OCI-LY7 (cell line): ENCODE measurements around the gene SYNPO2. TPM values are rescaled to one million over a fixed set of nuclear protein-coding genes. Genes with fewer than 3 reads are reported as not detected.

Source experiments
- BruUV-seq: library from RNA; stranded (reverse); fragments of 400-500 nt; replicated peaks from 2 replicates; lab custom pipeline; 2021; lab: Mats Ljungman, UMichigan
- CTCF ChIA-PET: fragments of 300-600 bp; sonication (Branson Sonifier 250); formaldehyde crosslinking; loops from one replicate; lab custom pipeline; 2022; ENCODE audit warnings: antibody characterized with exemption; ENCODE audit not compliant: unreplicated experiment; lab: Charles Lee
- POLR2A ChIA-PET: fragments of 300-600 bp; sonication (Branson Sonifier 250); formaldehyde crosslinking; loops from one replicate; lab custom pipeline; 2022; ENCODE audit warnings: antibody characterized with exemption; lab: Charles Lee
- DNase-seq: peaks from one replicate; pipeline ENCODE4 v3.0.0-alpha.2; 2015; ENCODE audit warnings: low spot score
- H2AFZ ChIP-seq: fragments of 200-600 bp; sonication (generic), shearing (Covaris generic); 2 replicates; pipeline ENCODE4 v1.6.1; 2014; ENCODE audit warnings: mild to moderate bottlenecking, antibody characterized with exemption, low read length, moderate library complexity
- H3K27ac ChIP-seq: fragments of 200-600 bp; sonication (generic); 2 replicates; pipeline ENCODE4 v1.5.1; 2014; ENCODE audit warnings: mixed run types, low read depth, mild to moderate bottlenecking, moderate library complexity, low read length, inconsistent platforms; ENCODE audit not compliant: poor library complexity, severe bottlenecking
- H3K36me3 ChIP-seq: fragments of 200-600 bp; sonication (generic); 2 replicates; pipeline ENCODE4 v1.6.1; 2014; ENCODE audit warnings: mild to moderate bottlenecking, antibody characterized with exemption, low read length, moderate library complexity, mixed read lengths; ENCODE audit not compliant: insufficient read depth
- H3K4me1 ChIP-seq: fragments of 200-600 bp; sonication (generic); 2 replicates; pipeline ENCODE4 v1.5.1; 2014; ENCODE audit warnings: mild to moderate bottlenecking, low read length; ENCODE audit not compliant: insufficient read depth, poor library complexity, severe bottlenecking
- H3K4me2 ChIP-seq: fragments of 200-600 bp; sonication (generic); 2 replicates; pipeline ENCODE4 v1.6.1; 2014; ENCODE audit warnings: mild to moderate bottlenecking, low read length
- H3K4me3 ChIP-seq: fragments of 200-600 bp; sonication (generic); 2 replicates; pipeline ENCODE4 v1.5.1; 2014; ENCODE audit warnings: mild to moderate bottlenecking, low read depth, low read length; ENCODE audit not compliant: poor library complexity, severe bottlenecking
- H3K79me2 ChIP-seq: fragments of 200-600 bp; sonication (generic); 2 replicates; pipeline ENCODE4 v1.6.1; 2016; ENCODE audit warnings: low read depth, mild to moderate bottlenecking, low read length, moderate library complexity, mixed read lengths; ENCODE audit not compliant: insufficient read depth
- H3K9me2 ChIP-seq: fragments of 200-600 bp; sonication (generic); 2 replicates; pipeline ENCODE4 v1.6.1; 2016; ENCODE audit warnings: mild to moderate bottlenecking, low read length, mixed read lengths; ENCODE audit not compliant: insufficient read depth
- H3K9me3 ChIP-seq: fragments of 200-600 bp; sonication (generic); 2 replicates; pipeline ENCODE4 v1.6.1; 2014; ENCODE audit warnings: mild to moderate bottlenecking, mixed run types, low read length, mixed read lengths
- H4K20me1 ChIP-seq: fragments of 200-600 bp; sonication (generic); 2 replicates; pipeline ENCODE4 v1.6.1; 2014; ENCODE audit warnings: mild to moderate bottlenecking, antibody characterized with exemption, low read length, moderate library complexity, mixed read lengths; ENCODE audit not compliant: insufficient read depth
- EZH2phosphoT487 ChIP-seq: fragments of 200-600 bp; sonication (generic); IDR thresholded peaks from 2 replicates; pipeline ENCODE4 v1.6.1; 2018; ENCODE audit warnings: low read depth, borderline replicate concordance, mild to moderate bottlenecking, mixed run types, antibody characterized with exemption, low read length, moderate library complexity, mixed read lengths
- intact Hi-C: fragments of 100-400 bp; cut with micrococcal nuclease; formaldehyde crosslinking; loops from one replicate; pipeline ENCODE4 v1.10.0; 2022; ENCODE audit not compliant: unreplicated experiment
- total RNA-seq, 2 experiments: library from RNA; depleted of rRNA in 1 of 2; stranded (reverse); fragments of >200 nt in 1 of 2; shearing (Covaris generic) in 1 of 2; gene quantifications; 2 replicates each; pipeline ENCODE4 v1.2.3, GENCODE V29; 2014 to 2022
- TF ChIP-seq, protein P1 (sequence below): fragments of 200-600 bp; sonication (generic); conservative IDR thresholded peaks from 2 replicates; pipeline ENCODE4 v1.5.1; 2014; ENCODE audit warnings: mild to moderate bottlenecking, antibody characterized with exemption, low read length, moderate library complexity, mixed read lengths

Gene SYNPO2
- total RNA-seq, 2 experiments from 2014 or later: 0.11 to 0.19 TPM

DNA sequence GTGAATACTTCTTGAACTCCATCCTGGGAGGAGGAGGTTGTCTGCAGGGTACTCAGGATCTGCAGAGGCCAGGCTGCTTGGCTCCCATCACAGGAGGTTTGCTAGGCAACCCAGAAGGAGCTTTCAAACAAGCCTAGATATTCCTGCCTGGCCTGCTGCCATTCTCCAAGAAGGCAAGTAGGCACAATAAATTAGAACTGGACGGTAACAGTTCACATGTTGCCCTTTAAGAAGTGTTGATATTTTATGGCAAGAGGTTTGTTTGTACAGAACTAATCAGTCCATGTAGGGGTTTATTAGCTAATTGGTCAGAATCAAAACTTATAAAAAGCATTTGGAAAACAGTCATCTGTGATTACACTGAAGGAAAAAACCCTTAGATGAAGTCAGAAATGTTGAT, 39.3 kb downstream of the SYNPO2 start:
- Histone ChIP-seq H4K20me1 (no peaks in the 10 kb centered on the region), H3K4me3 (no peak overlapping the region), H3K36me3 (no peaks in the 10 kb centered on the region), H3K4me2 (no peak overlapping the region), H2AFZ (no peak overlapping the region), H3K9me2 (no peaks in the 10 kb centered on the region), H3K9me3 (no peaks in the 10 kb centered on the region), H3K79me2 (no peaks in the 10 kb centered on the region), H3K4me1 (no peaks in the 10 kb centered on the region), H3K27ac (no peak overlapping the region)
- no TSS peak for BruUV-seq
- ChIA-PET POLR2A (no interaction called here), CTCF (no interaction called here)
- DNase-seq: no peak
- intact Hi-C loops: no loop called here
- TF ChIP-seq EZH2phosphoT487: no peak
- TF ChIP-seq, protein P1, sequence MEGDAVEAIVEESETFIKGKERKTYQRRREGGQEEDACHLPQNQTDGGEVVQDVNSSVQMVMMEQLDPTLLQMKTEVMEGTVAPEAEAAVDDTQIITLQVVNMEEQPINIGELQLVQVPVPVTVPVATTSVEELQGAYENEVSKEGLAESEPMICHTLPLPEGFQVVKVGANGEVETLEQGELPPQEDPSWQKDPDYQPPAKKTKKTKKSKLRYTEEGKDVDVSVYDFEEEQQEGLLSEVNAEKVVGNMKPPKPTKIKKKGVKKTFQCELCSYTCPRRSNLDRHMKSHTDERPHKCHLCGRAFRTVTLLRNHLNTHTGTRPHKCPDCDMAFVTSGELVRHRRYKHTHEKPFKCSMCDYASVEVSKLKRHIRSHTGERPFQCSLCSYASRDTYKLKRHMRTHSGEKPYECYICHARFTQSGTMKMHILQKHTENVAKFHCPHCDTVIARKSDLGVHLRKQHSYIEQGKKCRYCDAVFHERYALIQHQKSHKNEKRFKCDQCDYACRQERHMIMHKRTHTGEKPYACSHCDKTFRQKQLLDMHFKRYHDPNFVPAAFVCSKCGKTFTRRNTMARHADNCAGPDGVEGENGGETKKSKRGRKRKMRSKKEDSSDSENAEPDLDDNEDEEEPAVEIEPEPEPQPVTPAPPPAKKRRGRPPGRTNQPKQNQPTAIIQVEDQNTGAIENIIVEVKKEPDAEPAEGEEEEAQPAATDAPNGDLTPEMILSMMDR: no peak

DNA sequence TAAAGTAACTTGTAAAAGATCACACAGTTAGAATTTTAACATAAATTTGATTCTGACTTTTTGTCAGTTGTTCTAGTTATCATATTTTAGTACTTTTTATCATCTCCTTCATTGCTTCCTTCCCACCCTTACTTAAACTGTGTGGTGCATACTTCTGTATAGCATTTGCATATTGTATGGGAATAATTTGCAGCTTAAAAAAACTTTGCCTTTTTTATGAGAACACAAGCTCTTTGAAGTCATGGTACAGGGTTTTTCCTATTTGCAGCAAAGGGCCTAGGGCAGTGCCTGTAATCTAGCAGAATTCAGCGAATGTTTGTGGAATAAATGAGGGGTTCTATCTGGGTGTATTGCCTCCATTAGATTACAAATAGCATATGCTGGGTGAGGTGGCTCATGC, 41.6 kb downstream of the SYNPO2 start:
- no peaks in the 10 kb centered on the region for H4K20me1 ChIP-seq
- H3K9me3 ChIP-seq: no peaks in the 10 kb centered on the region
- no peaks in the 10 kb centered on the region for H3K79me2 ChIP-seq
- H3K36me3 ChIP-seq: no peaks in the 10 kb centered on the region
- no peak overlapping the region for H3K4me3 ChIP-seq
- POLR2A ChIA-PET: interaction anchor here (2.0 kb wide), 1 partner anchor 9 kb away, joined by 7 read pairs; no protein-coding TSS in a partner anchor
- no peak overlapping the region for H3K27ac ChIP-seq
- H2AFZ ChIP-seq: no peak overlapping the region
- no peak for TF ChIP-seq EZH2phosphoT487
- TF ChIP-seq, protein P1: no peak
- DNase-seq: no peak
- CTCF ChIA-PET: no interaction called here
- no peaks in the 10 kb centered on the region for H3K4me1 ChIP-seq
- BruUV-seq: no TSS peak
- H3K9me2 ChIP-seq: no peaks in the 10 kb centered on the region
- H3K4me2 ChIP-seq: no peak overlapping the region
- intact Hi-C loops: no loop called here

DNA sequence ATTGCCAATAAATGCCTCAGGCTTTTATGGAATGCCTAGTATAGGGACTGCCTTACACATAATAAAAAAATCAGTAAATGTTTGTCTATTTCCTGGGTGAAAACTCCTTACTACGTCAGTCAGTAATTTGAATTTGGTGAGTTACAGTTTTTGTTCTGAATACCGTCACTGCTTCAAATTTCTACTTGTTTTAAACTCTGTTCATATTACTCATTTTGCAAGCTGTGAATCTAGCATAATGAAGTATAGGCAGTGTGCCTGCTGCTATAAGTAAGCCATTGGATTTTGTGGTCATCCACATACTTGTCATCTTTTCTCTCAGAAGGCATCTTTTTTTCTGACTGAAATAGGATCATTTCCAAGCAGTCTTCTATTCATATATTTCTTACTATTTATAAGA, 43.1 kb downstream of the SYNPO2 start:
- Histone ChIP-seq H3K4me3 (no peak overlapping the region), H3K79me2 (no peaks in the 10 kb centered on the region), H4K20me1 (no peaks in the 10 kb centered on the region), H3K4me1 (no peaks in the 10 kb centered on the region), H3K36me3 (no peaks in the 10 kb centered on the region), H3K27ac (no peak overlapping the region), H2AFZ (no peak overlapping the region), H3K9me2 (no peaks in the 10 kb centered on the region), H3K9me3 (no peaks in the 10 kb centered on the region), H3K4me2 (no peak overlapping the region)
- intact Hi-C loops: no loop called here
- ChIA-PET CTCF (no interaction called here), POLR2A (no interaction called here)
- no peak for DNase-seq
- no peak for TF ChIP-seq EZH2phosphoT487
- TF ChIP-seq, protein P1: no peak
- BruUV-seq: no TSS peak
